Measurements from ENCODE around the gene MCF2L.

Gene MCF2L

DNA sequence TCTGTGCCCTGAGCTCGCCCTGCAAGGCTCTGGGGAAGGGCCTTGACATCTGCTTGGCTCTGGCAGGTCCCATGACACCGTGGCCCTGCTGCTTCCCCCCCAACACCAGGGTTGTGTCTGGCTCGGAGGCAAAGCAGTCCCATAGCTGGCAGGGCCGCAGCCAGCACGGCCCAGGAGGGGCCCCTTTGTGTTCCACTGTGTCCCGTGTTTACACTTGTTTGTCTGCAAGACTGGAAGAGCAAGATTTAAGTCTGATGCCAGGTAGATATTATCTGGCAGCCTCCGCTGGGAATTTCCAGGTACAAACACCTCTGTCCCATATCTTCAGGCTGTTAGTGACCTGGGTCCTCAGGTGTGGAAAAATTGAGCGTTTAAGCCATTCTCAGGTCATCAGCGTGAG, 44.3 kb downstream of the MCF2L start:
- Histone ChIP-seq H3K36me3 (ENCODE audit: control insufficient read depth, insufficient read depth, low read length) (no peaks in the 10 kb centered on the region), H3K27ac (ENCODE audit: low read depth, low read length) (no peak overlapping the region), H3K9me3 (ENCODE audit: control insufficient read depth, insufficient read depth, low read length) (no peaks in the 10 kb centered on the region), H3K27me3 (ENCODE audit: control insufficient read depth, insufficient read depth, low read length) (no peaks in the 10 kb centered on the region), H3K4me1 (ENCODE audit: control insufficient read depth, insufficient read depth, low read length) (no peaks in the 10 kb centered on the region), H3K9ac (ENCODE audit: low read depth, low read length) (no peak overlapping the region), H3K4me3 (ENCODE audit: low read depth, low read length) (no peak overlapping the region)

DNA sequence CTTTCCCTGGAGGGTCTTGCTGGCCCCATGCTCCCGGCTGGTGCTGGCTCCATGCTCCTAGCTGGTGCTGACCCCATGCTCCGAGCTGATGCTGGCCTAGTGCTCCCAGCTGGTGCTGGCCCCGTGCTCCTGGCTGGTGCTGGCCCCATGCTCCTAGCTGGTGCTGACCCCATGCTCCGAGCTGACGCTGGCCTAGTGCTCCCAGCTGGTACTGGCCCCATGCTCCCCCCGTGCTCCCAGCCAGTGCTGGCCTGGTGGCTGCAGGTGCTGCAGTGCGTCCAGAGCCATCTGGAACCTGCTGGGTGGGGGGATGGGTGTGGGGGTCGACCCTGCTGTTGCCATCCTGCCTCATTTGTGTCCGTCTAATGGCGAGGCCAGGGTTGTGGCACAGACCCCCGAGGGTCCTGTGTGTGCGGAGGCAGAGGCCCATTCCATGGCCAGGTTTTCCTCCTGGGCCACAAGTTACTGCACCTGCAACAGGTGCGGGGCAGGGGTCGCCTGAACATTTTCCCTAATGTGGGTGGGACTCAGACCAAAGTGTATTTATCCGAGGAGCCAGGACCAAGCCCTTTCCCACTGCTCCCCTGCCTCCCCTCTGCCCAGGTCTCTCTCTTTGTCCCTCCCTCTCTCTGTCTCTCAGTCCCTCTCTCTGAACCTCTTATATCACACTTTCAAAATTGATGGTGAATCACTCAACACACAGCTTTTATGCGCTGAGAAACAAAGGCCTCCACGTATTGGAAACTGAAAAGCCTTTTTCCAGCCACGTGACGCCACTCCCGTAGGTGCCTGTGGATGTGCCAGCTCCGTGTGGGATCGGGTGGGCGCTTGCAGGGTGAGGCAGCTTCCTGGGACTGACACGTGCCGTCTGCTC, 45.1 kb downstream of the MCF2L start:
- Histone ChIP-seq H3K9me3 (ENCODE audit: control insufficient read depth, insufficient read depth, low read length) (no peaks in the 10 kb centered on the region), H3K27ac (ENCODE audit: low read depth, low read length) (no peak overlapping the region)

DNA sequence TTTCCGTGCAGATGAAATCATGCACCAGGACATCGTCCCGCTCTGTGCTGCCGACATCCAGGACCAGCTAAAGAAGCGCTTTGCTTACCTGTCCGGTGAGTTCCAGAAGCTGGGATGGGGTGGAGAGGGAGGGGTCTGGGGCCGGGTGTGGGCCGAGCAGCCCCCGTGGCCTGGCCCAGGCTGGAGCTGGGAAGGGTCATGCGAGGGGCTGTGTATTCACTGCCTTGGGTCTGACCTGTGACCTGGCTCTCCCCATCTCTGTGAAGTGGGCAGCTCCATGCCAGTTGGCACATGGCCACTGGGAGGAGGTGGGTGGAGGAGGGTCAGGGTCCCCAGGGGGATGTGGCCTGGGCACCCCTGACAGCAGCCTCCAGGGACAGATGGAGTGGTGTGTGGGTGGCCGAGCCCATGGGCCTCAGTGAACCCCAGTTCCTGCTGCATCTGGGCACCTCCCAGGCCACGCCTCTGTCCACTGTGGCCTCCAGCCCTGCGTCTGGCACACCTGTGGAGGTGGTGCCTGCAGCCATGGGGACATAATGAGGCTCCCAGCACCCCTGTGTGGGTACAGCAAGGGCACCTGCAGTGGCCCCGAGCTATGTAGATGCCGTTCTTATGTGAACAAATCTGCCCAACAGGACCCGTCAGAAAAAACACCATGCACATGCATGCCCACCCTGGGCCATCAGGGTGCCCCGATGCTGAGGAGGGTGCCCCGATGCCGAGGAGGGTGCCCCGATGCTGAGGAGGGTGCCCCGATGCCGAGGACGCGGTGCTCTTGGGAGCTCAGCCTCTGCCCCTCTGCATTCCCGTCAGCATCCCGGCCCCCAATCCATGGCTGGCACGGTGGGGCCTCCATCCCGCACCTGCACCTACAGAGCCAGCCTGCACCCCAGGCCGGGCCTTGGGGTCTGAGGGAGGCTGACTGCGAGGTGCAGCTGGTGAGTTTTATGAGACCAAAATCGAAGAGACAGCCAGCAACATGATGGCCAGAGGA, 46.0 kb downstream of the MCF2L start:
- Histone ChIP-seq H3K4me3 (ENCODE audit: low read depth, low read length) (no peak overlapping the region), H3K36me3 (ENCODE audit: control insufficient read depth, insufficient read depth, low read length) (no peaks in the 10 kb centered on the region), H3K27ac (ENCODE audit: low read depth, low read length) (no peak overlapping the region), H3K9ac (ENCODE audit: low read depth, low read length) (no peak overlapping the region), H3K4me1 (ENCODE audit: control insufficient read depth, insufficient read depth, low read length) (no peaks in the 10 kb centered on the region), H3K9me3 (ENCODE audit: control insufficient read depth, insufficient read depth, low read length) (no peaks in the 10 kb centered on the region), H3K27me3 (ENCODE audit: control insufficient read depth, insufficient read depth, low read length) (no peaks in the 10 kb centered on the region)

More for the DNA sequence above, 45.1 kb downstream of the MCF2L start:
- H3K4me3 ChIP-seq (ENCODE audit: low read depth, low read length): no peak overlapping the region
- H3K36me3 ChIP-seq (ENCODE audit: control insufficient read depth, insufficient read depth, low read length): no peaks in the 10 kb centered on the region
- H3K27me3 ChIP-seq (ENCODE audit: control insufficient read depth, insufficient read depth, low read length): no peaks in the 10 kb centered on the region
- no peaks in the 10 kb centered on the region for H3K4me1 ChIP-seq (ENCODE audit: control insufficient read depth, insufficient read depth, low read length)
- no peak overlapping the region for H3K9ac ChIP-seq (ENCODE audit: low read depth, low read length)

DNA sequence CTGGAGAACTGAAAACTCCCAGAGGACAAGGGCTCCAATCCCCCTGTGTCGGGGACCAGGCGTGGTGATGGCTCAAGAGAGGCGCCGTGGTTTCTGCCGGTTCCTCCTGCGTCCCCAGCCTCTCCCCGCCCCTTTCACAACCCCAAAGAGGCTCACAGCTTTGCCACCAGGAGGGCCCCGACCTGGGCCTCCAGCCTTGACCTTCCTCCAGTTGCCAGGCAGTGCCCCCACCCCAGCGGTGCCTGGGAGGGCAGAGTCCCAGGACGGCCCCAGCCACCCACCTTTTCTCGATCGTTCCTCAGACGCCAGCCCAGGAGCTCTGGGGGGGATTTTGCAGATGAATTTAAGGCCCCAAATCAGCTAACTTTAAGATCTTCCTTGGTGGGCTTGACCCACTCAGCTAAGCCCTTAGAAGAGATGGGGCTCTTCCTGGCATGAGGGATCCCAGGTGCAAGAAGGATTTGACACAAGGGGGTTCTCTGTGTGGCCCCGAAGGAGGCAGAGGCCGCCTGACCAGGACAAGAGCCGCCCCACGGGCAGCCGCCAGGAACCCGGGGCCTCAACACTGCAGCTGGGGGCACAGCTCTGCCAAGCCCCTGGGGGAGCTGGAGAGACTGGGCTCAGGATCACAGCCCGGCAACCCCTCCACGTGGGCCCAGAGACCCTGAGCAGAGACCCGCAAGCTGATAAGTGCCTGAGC, 47.0 kb downstream of the MCF2L start:
- no peaks in the 10 kb centered on the region for H3K36me3 ChIP-seq (ENCODE audit: control insufficient read depth, insufficient read depth, low read length)
- H3K9me3 ChIP-seq (ENCODE audit: control insufficient read depth, insufficient read depth, low read length): no peaks in the 10 kb centered on the region
- H3K4me3 ChIP-seq (ENCODE audit: low read depth, low read length): no peak overlapping the region
- no peaks in the 10 kb centered on the region for H3K4me1 ChIP-seq (ENCODE audit: control insufficient read depth, insufficient read depth, low read length)
- H3K27me3 ChIP-seq (ENCODE audit: control insufficient read depth, insufficient read depth, low read length): no peaks in the 10 kb centered on the region
- no peak overlapping the region for H3K9ac ChIP-seq (ENCODE audit: low read depth, low read length)
- H3K27ac ChIP-seq (ENCODE audit: low read depth, low read length): no peak overlapping the region

DNA sequence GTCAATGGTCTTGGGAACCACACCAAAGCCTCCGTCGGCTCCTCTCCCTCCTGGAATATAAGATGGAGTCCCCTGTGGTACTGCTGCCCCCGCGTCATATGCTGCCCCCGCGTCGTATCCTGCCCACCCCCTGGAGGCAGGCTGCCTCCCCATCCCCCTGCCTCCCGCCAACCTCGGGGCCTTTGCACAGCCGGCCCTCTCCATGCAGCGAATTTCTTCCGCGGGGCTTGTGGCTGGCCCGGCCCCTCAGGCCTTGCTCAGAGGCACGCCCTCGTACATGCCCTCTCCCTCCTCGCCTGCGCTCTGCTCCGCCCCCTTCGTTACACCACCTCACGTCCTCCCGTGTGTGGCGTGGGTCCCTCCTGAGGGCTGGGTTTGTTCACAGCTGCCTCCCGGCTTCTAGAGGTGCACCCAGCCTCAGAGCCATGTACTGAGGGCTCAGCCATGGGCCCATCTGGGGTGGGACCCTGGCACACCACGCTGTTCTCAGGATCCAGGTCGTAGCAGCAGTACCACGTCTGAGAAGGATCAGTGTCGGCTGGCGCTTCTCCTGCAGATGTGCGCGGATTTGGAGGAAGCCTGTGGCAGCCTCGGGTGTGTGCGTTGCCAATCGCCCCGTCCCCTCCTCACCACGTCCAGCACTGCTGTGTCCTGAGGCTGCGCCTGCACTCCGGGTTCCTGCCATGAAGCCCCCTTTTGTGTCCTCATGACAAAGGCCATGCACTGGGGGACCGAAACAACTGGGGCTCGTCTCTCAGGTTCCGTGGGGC, 47.7 kb downstream of the MCF2L start:
- H3K36me3 ChIP-seq (ENCODE audit: control insufficient read depth, insufficient read depth, low read length): no peaks in the 10 kb centered on the region
- H3K9ac ChIP-seq (ENCODE audit: low read depth, low read length): no peak overlapping the region

DNA sequence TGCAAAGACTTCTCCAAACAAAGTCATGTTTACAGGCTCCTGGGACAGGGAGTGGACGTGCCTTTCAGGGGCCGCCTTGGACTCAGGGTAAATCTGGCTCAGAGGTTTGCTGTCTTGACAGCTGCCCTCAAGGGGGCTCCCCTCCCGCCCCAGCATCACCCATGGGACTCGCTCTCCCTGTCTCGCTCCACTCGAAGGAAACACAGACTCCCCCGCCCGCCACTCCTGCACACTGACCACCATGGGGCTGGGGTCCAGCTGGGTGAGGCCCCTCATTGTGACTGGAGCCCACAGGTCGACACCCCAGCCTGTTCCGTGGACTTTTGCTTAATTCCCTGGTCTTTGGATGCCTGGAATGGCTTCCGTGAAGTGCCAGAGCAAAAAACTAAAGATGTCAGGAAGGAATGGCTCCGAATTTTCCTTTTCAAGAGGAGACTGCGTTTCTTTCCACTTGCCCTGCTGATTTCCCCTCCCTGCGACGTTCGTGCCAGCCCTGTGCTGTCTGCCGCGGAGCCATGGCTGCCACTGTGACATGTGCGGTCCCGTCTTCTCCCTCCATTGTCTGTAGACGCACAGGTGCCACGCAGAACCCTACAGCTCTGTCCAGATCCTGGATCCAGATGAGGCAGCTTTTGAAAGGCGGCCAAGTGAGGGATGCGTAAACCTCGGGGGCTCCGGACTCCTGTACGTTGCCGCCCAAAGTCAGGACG, 48.6 kb downstream of the MCF2L start:
- H3K27me3 ChIP-seq (ENCODE audit: control insufficient read depth, insufficient read depth, low read length): no peaks in the 10 kb centered on the region

More for the DNA sequence above, 47.7 kb downstream of the MCF2L start:
- Histone ChIP-seq H3K27me3 (ENCODE audit: control insufficient read depth, insufficient read depth, low read length) (no peaks in the 10 kb centered on the region), H3K27ac (ENCODE audit: low read depth, low read length) (no peak overlapping the region), H3K4me1 (ENCODE audit: control insufficient read depth, insufficient read depth, low read length) (no peaks in the 10 kb centered on the region), H3K4me3 (ENCODE audit: low read depth, low read length) (no peak overlapping the region), H3K9me3 (ENCODE audit: control insufficient read depth, insufficient read depth, low read length) (no peaks in the 10 kb centered on the region)

DNA sequence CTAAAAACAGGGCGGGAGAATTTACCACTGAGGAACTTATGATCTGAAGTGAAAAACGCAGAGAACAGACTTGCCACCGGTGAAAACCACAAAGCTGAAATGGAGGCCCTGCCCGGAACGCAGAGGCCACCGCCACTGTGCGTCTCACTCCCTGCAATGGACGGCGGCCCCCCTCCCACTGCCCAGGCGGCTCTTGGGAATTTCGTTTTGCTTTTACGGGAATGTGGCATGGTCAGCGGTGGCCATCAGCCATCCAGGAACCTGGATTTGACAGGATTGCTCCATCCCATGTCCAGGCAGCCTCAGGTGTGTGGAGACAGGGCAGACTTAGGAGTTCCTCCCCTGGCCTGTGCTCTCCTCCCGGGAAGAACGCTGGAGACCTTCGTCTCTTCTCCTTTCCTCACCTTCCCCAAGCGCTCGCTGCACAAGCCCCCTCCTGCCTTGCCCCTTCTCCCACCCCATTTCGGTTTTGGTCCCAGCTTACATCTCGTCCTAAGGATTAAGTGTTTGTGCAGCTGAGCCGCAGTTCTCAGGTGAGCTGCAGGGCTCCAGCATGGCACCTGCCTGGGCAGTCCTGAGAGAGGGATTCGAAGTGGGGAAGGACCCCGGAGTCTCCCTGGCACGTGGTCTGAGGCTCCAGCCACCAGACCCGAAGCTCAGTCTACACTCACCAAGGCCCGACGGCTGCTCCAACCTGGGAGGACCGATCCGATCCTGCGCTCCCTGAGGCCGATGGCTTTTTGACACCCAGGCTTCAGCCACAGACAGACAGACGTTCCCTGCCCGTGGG, 49.9 kb downstream of the MCF2L start:
- H3K4me1 ChIP-seq (ENCODE audit: control insufficient read depth, insufficient read depth, low read length): peaks cover 13% of the 10 kb centered on the region
- H3K27ac ChIP-seq (ENCODE audit: low read depth, low read length): no peak overlapping the region
- no peak overlapping the region for H3K9ac ChIP-seq (ENCODE audit: low read depth, low read length)
- H3K4me3 ChIP-seq (ENCODE audit: low read depth, low read length): no peak overlapping the region
- no peaks in the 10 kb centered on the region for H3K9me3 ChIP-seq (ENCODE audit: control insufficient read depth, insufficient read depth, low read length)
- no peaks in the 10 kb centered on the region for H3K36me3 ChIP-seq (ENCODE audit: control insufficient read depth, insufficient read depth, low read length)
- H3K27me3 ChIP-seq (ENCODE audit: control insufficient read depth, insufficient read depth, low read length): no peaks in the 10 kb centered on the region

More for the DNA sequence above, 48.6 kb downstream of the MCF2L start:
- no peak overlapping the region for H3K4me3 ChIP-seq (ENCODE audit: low read depth, low read length)
- H3K9ac ChIP-seq (ENCODE audit: low read depth, low read length): no peak overlapping the region
- peaks cover 4% of the 10 kb centered on the region for H3K4me1 ChIP-seq (ENCODE audit: control insufficient read depth, insufficient read depth, low read length)
- H3K27ac ChIP-seq (ENCODE audit: low read depth, low read length): no peak overlapping the region
- no peaks in the 10 kb centered on the region for H3K9me3 ChIP-seq (ENCODE audit: control insufficient read depth, insufficient read depth, low read length)
- H3K36me3 ChIP-seq (ENCODE audit: control insufficient read depth, insufficient read depth, low read length): no peaks in the 10 kb centered on the region

DNA sequence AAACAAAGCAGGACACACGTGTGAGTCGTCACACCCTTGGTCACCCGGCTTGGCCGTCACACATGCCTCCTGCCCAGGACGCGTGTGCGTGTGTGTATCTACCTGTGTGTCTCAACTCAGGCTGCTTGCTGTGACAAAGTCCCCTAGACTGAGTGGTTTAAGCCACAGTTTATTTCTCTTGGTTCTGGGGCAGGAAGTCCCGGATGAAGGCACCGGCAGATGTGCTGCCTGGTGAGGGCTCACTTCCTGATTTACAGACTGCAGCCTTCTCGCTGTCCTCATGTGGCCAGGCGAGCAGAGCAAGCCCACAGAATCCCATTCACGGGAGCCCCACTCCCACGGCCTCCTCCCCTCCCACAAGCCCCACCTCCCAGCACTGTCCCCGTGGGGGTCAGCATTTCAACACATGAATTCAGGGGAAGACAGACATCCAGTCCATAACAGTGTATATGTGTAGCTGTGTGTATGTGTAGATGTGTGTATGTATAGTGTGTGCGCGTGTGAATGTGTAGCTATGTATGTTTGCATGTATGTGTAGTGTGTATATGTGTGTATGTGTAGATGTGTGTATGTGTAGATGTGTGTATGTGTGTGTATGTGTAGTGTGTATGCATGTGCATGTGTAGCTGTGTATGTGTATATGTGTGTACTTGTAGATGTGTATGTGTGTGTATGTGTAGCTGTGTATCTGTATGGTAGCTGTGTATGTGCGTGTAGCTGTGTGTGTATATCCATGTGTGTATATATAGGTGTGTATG, 51.5 kb downstream of the MCF2L start:
- no peak overlapping the region for H3K9ac ChIP-seq (ENCODE audit: low read depth, low read length)
- H3K4me3 ChIP-seq (ENCODE audit: low read depth, low read length): no peak overlapping the region
- no peaks in the 10 kb centered on the region for H3K36me3 ChIP-seq (ENCODE audit: control insufficient read depth, insufficient read depth, low read length)
- H3K27me3 ChIP-seq (ENCODE audit: control insufficient read depth, insufficient read depth, low read length): no peaks in the 10 kb centered on the region
- H3K9me3 ChIP-seq (ENCODE audit: control insufficient read depth, insufficient read depth, low read length): no peaks in the 10 kb centered on the region
- no peak overlapping the region for H3K27ac ChIP-seq (ENCODE audit: low read depth, low read length)
- peaks cover 13% of the 10 kb centered on the region for H3K4me1 ChIP-seq (ENCODE audit: control insufficient read depth, insufficient read depth, low read length)

DNA sequence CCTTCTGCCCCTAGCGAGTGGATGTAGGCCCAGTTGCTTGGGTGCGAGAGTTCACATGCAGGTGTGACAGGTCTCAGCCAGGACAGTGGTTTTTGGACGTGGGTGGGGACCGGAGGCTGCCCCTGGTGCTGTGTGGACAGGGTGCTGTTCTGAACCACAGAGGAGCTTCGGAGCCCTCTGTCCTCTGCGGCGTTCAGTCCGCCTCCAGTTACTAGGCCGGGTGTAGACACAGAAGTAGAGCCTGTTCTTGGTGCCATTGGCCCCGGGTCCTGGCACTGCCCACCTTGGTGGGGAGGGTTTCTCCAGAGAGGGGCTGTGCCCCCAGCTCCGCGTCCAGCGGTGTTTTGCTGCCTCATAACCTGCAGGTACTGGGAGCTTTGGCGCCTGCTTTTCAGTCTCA, 52.4 kb downstream of the MCF2L start:
- H3K4me1 ChIP-seq (ENCODE audit: control insufficient read depth, insufficient read depth, low read length): peaks cover 13% of the 10 kb centered on the region
- H3K27me3 ChIP-seq (ENCODE audit: control insufficient read depth, insufficient read depth, low read length): no peaks in the 10 kb centered on the region
- H3K36me3 ChIP-seq (ENCODE audit: control insufficient read depth, insufficient read depth, low read length): no peaks in the 10 kb centered on the region
- H3K27ac ChIP-seq (ENCODE audit: low read depth, low read length): no peak overlapping the region
- H3K9me3 ChIP-seq (ENCODE audit: control insufficient read depth, insufficient read depth, low read length): no peaks in the 10 kb centered on the region
- no peak overlapping the region for H3K9ac ChIP-seq (ENCODE audit: low read depth, low read length)
- no peak overlapping the region for H3K4me3 ChIP-seq (ENCODE audit: low read depth, low read length)
